Right lobe of liver (tissue), 4 donors: ENCODE measurements around the gene C1QTNF8.

Experiments used
- POLR2A ChIP-seq: fragments of 450-650 bp; IDR thresholded peaks from one replicate; pipeline ENCODE4 v1.6.1; 2017; ENCODE audit warnings: antibody characterized with exemption, mild to moderate bottlenecking
- TF ChIP-seq, protein P1 (sequence below), 4 donors: fragments of 200-600 bp in 3 of 4; fragments of 450-650 bp in 1 of 4; IDR thresholded peaks; one replicate each; pipeline versions ENCODE4 v1.5.1 to v1.8.0; 2016 to 2022; ENCODE audit warnings: antibody characterized with exemption in 4 of 4, mild to moderate bottlenecking in 2 of 4
- donor health status: DM: no; HTN: no; CAD: no.
- donor health status: DM: no; HTN: no; CAD: no.
- donor health status: DM: no; HTN: yes; CAD: no.

DNA sequence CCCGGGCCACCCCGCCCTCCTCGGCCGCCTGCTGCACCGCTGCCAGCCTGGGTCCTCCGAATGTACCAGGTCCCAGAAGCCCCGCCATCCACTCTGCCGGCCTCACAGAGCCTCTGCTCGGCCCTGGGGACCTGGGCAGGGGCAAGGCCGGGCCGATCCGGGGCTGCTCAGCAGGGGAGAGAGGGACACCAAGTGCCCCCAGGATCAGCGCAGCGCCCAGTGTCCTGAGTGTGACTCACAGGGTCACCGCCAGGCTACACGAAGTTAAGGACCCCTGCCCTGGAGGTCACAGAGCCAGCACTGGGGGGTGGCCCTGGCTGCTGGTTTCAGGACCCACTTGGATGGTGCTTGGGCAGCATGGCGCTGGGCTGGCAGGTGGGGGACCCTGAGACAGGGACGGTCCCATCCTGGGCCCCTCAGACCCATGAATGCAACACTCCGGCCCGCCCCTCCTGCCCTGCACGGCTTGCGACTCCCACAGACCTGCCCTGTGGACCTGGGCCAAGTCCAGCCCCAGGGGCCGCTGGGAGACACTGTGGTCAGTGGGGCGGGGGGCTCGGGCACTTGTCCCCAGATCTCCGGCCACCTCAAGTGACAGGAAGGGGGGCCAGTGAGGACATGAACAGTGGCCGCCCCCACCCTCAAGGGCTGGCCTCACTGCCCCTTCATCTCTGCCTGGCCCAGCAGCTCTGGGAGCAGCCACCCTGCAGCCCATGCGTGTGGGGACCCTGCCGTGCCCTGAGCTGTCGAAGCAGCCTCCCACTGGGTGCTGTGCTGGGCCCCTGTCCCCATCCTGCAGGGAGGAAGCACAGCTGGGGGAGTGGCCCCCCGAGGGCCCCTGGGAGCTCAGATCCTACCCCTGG is 46.7 kb downstream of the C1QTNF8 start:
- TF ChIP-seq, protein P1, sequence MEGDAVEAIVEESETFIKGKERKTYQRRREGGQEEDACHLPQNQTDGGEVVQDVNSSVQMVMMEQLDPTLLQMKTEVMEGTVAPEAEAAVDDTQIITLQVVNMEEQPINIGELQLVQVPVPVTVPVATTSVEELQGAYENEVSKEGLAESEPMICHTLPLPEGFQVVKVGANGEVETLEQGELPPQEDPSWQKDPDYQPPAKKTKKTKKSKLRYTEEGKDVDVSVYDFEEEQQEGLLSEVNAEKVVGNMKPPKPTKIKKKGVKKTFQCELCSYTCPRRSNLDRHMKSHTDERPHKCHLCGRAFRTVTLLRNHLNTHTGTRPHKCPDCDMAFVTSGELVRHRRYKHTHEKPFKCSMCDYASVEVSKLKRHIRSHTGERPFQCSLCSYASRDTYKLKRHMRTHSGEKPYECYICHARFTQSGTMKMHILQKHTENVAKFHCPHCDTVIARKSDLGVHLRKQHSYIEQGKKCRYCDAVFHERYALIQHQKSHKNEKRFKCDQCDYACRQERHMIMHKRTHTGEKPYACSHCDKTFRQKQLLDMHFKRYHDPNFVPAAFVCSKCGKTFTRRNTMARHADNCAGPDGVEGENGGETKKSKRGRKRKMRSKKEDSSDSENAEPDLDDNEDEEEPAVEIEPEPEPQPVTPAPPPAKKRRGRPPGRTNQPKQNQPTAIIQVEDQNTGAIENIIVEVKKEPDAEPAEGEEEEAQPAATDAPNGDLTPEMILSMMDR (IDR thresholded peaks at IDR 0.05) = no peak
- no peak for TF ChIP-seq POLR2A
